Transverse colon (tissue), 4 donors: ENCODE results near the gene MS4A6E. TPM values are rescaled to one million over a fixed set of nuclear protein-coding genes. Genes with fewer than 3 reads are reported as not detected.

Experiments used
- DNase-seq: peaks from one replicate; pipeline ENCODE4 v3.0.0-alpha.2; 2019
- H3K27ac ChIP-seq, 4 donors: fragments of 200-600 bp; sonication (generic); 2 replicates each; pipeline ENCODE4 v1.5.1; 2016 to 2018; ENCODE audit warnings: inconsistent platforms in 4 of 4
- H3K27me3 ChIP-seq: fragments of 200-600 bp; sonication (generic); 2 replicates; pipeline ENCODE4 v1.5.1; 2017; ENCODE audit warnings: inconsistent platforms
- H3K36me3 ChIP-seq, 4 donors: fragments of 200-600 bp; sonication (generic); 2 replicates each; pipeline ENCODE4 v1.5.1; 2017 to 2019; ENCODE audit warnings: inconsistent platforms in 4 of 4
- H3K4me1 ChIP-seq, 4 donors: fragments of 200-600 bp; sonication (generic); 2 replicates each; pipeline ENCODE4 v1.5.1; 2017 to 2020; ENCODE audit warnings: inconsistent platforms in 4 of 4
- H3K4me3 ChIP-seq, 4 donors: fragments of 200-600 bp; sonication (generic); 1 replicate in 1 of 4; 2 replicates in 3 of 4; pipeline versions ENCODE4 v1.5.1 to v1.6.1; 2017 to 2019; ENCODE audit warnings: inconsistent platforms in 4 of 4
- H3K9me3 ChIP-seq, 2 donors: fragments of 200-600 bp; sonication (generic); 2 replicates each; pipeline ENCODE4 v1.5.1; 2017 to 2019; ENCODE audit warnings: inconsistent platforms in 2 of 2
- EP300 ChIP-seq: sonication (generic); formaldehyde crosslinking; IDR thresholded peaks from one replicate; pipeline ENCODE4 v1.6.1; 2017; ENCODE audit warnings: antibody characterized with exemption, low read depth
- POLR2A ChIP-seq: fragments of 450-650 bp; IDR thresholded peaks from one replicate; pipeline ENCODE4 v1.6.1; 2016; ENCODE audit warnings: antibody characterized with exemption, mild to moderate bottlenecking, moderate library complexity
- POLR2AphosphoS5 ChIP-seq, 3 donors: sonication (generic); formaldehyde crosslinking; IDR thresholded peaks; one replicate each; pipeline ENCODE4 v1.6.1; 2016; ENCODE audit warnings: antibody characterized with exemption in 3 of 3
- WGBS, 2 donors: methylation state at CpG; one replicate each; pipeline ENCODE4 v1.1.5; 2018; ENCODE audit warnings: low coverage in 1 of 2; 5-methylcytosine and 5-hydroxymethylcytosine counted together
- in situ Hi-C, 4 donors: fragments of 200-750 bp; cut with MboI; loops; one replicate each; pipeline versions ENCODE4 v1.15.0 to v1.15.1; 2017; ENCODE audit warnings: low sequenced_read_pairs in 3 of 4, low pct_ligation_motif_present in 1 of 4, low pct_unique_long_range_greater_than_20kb in 1 of 4
- intact Hi-C: fragments of 100-400 bp; cut with DNase I; formaldehyde crosslinking; loops from one replicate; pipeline ENCODE4 v1.15.1; 2023; ENCODE audit warnings: low total_unique reads
- total RNA-seq, 4 donors: library from RNA; depleted of rRNA; stranded (reverse); fragments of >200 nt; gene quantifications; one replicate each; pipeline ENCODE4 v1.1.0, GENCODE V29; 2016
- TF ChIP-seq, protein P1 (sequence below), 5 experiments: fragments of 200-600 bp in 3 of 5; fragments of 450-650 bp in 2 of 5; sonication (generic) in 3 of 5; IDR thresholded peaks; 1 replicate in 2 of 5; 2 replicates in 3 of 5; pipeline ENCODE4 v1.5.1; 2016 to 2017; ENCODE audit warnings: antibody characterized with exemption in 5 of 5, inconsistent platforms in 3 of 5, mild to moderate bottlenecking in 2 of 5, moderate library complexity in 1 of 5

The MS4A6E gene
- total RNA-seq, 4 donors from 2014 or later: not detected

DNA sequence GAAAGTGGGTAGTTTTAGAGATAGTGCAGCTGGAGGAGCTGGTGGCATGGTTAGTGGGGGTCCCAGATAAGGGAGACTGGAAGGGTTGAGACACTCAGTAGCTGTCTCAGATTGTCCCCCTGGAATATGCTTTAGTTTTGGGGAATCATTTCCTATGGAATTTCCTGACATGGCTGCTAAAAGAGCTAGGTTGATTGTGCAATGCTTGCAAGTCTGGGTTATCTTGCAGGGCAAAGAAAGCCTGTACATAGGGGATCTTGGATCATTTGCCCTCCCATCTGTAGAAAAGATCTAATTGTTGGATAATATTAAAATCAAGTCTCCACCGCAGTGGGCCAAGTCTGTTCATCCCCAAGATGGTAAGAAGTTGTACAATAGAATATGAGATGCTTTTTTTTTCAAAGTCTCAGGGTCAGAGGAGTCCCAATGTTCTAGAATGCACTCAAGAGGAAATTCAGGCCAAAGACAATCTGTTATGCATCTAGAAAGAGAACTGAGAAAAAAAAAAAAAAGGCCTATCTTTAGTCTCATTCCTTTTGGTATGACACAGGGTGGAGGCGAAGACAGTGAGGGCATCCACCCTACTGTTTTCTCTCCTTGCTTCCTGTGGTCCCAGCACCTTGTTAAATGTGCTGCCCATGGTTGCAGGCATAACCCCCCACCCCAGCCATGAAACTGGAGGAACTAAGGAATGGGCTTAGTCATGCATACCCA is 20.2 kb downstream of the MS4A6E start:
- WGBS, 2 donors: 83 to 89% methylated on average over 2 of the region's 2 CpGs
- Histone ChIP-seq H3K27me3 (no peaks in the 10 kb centered on the region), H3K36me3 (no peaks in the 10 kb centered on the region), H3K4me1 (no peaks in the 10 kb centered on the region), H3K4me3 (no peak overlapping the region), H3K9me3 (no peaks in the 10 kb centered on the region), H3K27ac (no peak overlapping the region)
- in situ Hi-C loops: no loop called here
- DNase-seq: no peak
- intact Hi-C loops: no loop called here
- TF ChIP-seq EP300 (no peak), POLR2A (no peak), POLR2AphosphoS5 (IDR thresholded peaks at IDR 0.05) (no peak)
- TF ChIP-seq, protein P1, sequence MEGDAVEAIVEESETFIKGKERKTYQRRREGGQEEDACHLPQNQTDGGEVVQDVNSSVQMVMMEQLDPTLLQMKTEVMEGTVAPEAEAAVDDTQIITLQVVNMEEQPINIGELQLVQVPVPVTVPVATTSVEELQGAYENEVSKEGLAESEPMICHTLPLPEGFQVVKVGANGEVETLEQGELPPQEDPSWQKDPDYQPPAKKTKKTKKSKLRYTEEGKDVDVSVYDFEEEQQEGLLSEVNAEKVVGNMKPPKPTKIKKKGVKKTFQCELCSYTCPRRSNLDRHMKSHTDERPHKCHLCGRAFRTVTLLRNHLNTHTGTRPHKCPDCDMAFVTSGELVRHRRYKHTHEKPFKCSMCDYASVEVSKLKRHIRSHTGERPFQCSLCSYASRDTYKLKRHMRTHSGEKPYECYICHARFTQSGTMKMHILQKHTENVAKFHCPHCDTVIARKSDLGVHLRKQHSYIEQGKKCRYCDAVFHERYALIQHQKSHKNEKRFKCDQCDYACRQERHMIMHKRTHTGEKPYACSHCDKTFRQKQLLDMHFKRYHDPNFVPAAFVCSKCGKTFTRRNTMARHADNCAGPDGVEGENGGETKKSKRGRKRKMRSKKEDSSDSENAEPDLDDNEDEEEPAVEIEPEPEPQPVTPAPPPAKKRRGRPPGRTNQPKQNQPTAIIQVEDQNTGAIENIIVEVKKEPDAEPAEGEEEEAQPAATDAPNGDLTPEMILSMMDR (IDR thresholded peaks at IDR 0.05): no peak

DNA sequence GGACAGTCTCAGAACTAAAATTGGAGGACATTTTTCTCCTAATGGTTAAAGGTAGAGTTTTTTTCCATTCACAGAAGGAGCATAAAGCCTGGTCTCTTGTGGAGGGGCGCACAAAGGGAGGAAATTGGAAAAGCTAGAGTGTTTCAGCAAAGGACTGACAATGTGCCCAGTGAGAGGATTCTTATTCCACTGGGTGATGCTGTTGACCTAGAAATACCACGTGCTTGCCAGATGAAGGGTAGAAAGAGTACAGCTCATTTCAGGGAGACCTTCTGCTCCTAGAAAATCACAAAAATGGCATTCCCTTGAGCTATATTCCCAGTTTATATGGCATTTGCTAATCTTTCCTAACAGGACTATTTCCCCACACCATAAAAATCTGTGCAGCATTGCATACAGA is 21.1 kb downstream of the MS4A6E start:
- DNase-seq: no peak
- Histone ChIP-seq H3K27ac (no peak overlapping the region), H3K4me1 (no peaks in the 10 kb centered on the region), H3K36me3 (no peaks in the 10 kb centered on the region), H3K4me3 (no peak overlapping the region), H3K9me3 (no peaks in the 10 kb centered on the region), H3K27me3 (no peaks in the 10 kb centered on the region)
- in situ Hi-C loops (no loop called here), intact Hi-C loops (no loop called here)
- TF ChIP-seq EP300 (no peak), POLR2A (no peak), POLR2AphosphoS5 (IDR thresholded peaks at IDR 0.05) (no peak)
- TF ChIP-seq, protein P1 (IDR thresholded peaks at IDR 0.05): no peak
- WGBS, 2 donors: 63 to 74% methylated on average over 2 of the region's 2 CpGs

DNA sequence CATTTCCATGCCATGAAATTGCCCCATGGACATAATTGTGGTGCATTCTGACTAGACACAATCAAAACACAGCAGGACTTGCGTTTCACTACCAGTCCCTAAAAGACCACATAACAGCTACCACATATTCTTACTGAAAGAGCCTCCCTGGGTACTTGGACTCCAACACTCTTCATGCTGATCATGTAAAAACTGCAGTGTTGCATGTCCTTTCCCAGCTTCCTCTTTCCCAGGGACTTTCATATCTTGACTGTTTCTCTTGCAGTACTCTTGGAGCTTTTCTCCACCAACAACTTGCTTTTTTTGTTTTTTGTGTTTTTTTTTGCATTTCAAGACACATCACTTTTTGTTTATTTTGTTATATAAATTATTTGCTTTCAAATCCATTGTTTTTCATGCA is 22.9 kb downstream of the MS4A6E start:
- no peak for DNase-seq
- H3K36me3 ChIP-seq: no peaks in the 10 kb centered on the region
- no peaks in the 10 kb centered on the region for H3K4me1 ChIP-seq
- in situ Hi-C loops: loop anchor here in 1 of 4 donors (25.0 kb wide), 1 partner anchor 287 kb away; no protein-coding TSS in a partner anchor
- WGBS, 2 donors: 75 to 80% methylated on average over 1 of the region's 1 CpG
- no peak overlapping the region for H3K4me3 ChIP-seq
- H3K9me3 ChIP-seq: no peaks in the 10 kb centered on the region
- intact Hi-C loops: no loop called here
- TF ChIP-seq EP300 (no peak), POLR2A (no peak), POLR2AphosphoS5 (IDR thresholded peaks at IDR 0.05) (no peak)
- TF ChIP-seq, protein P1 (IDR thresholded peaks at IDR 0.05): no peak
- no peak overlapping the region for H3K27ac ChIP-seq
- no peaks in the 10 kb centered on the region for H3K27me3 ChIP-seq

DNA sequence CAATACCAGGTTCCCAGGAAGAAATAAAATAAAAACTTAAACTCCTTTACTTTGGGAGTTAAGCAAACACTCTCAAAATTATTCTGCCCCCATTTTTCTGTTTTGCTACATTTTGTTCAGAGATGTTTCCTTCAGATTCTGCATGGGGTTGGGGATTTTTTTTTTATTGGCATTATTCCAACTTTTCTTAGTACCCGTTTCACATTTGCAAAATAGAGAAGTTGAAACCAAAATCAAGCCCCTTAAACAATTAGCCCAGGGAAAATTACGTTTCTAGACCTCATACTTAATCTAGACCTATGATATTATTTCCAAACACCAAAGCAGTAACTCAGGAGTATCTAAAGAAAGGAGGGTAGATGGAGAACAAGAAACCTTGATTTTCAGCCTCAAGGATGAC is 30.7 kb downstream of the MS4A6E start:
- no peak for TF ChIP-seq POLR2AphosphoS5 (IDR thresholded peaks at IDR 0.05)
- TF ChIP-seq, protein P1 (IDR thresholded peaks at IDR 0.05): no peak
- no peak for TF ChIP-seq POLR2A
- TF ChIP-seq EP300: no peak
- in situ Hi-C loops: loop anchor here in 1 of 4 donors (25.0 kb wide), 1 partner anchor 280 kb away; no protein-coding TSS in a partner anchor

More for the DNA sequence above, 30.7 kb downstream of the MS4A6E start:
- no peak overlapping the region for H3K4me3 ChIP-seq
- H3K36me3 ChIP-seq: no peaks in the 10 kb centered on the region
- H3K27me3 ChIP-seq: no peaks in the 10 kb centered on the region
- no peak for DNase-seq
- H3K9me3 ChIP-seq: no peaks in the 10 kb centered on the region
- 18 to 24% methylated on average over 2 of the region's 2 CpGs for WGBS, 2 donors
- H3K27ac ChIP-seq: no peak overlapping the region
- intact Hi-C loops: no loop called here
- H3K4me1 ChIP-seq: no peaks in the 10 kb centered on the region
